Kidney (tissue), 14 donors: Measurements from ENCODE around the gene CMTM7. TPM values are rescaled to one million over a fixed set of nuclear protein-coding genes. Genes with fewer than 3 reads are reported as not detected.

ENCODE experiments used
- DNase-seq, 5 donors: peaks; one replicate each; pipeline ENCODE4 v3.0.0-alpha.2; 2013 to 2020
- FAIRE-seq: peaks from 2 replicates; lab custom pipeline; 2012; peaks lifted over from hg19 to GRCh38; lab: Jason Lieb, UNC
- H3K27ac ChIP-seq, 2 donors: one replicate each; pipeline ENCODE4 v1.7.0; 2013; ENCODE audit warnings: low read depth in 2 of 2, low read length in 2 of 2, inconsistent platforms in 1 of 2
- H3K27me3 ChIP-seq: one replicate; pipeline ENCODE4 v1.7.1; 2013; ENCODE audit warnings: low read length, inconsistent platforms; ENCODE audit not compliant: control insufficient read depth, insufficient read depth
- H3K36me3 ChIP-seq, 3 donors: one replicate each; pipeline versions ENCODE4 v1.7.0 to v1.7.1; 2013; ENCODE audit warnings: low read length in 3 of 3, control low read depth in 1 of 3, inconsistent platforms in 1 of 3; ENCODE audit not compliant: insufficient read depth in 3 of 3, control insufficient read depth in 2 of 3
- H3K4me1 ChIP-seq, 3 donors: one replicate each; pipeline versions ENCODE4 v1.7.0 to v1.7.1; 2013; ENCODE audit warnings: low read length in 3 of 3, inconsistent platforms in 1 of 3, low read depth in 1 of 3; ENCODE audit not compliant: control insufficient read depth in 2 of 3, insufficient read depth in 2 of 3
- H3K4me3 ChIP-seq, 3 donors: one replicate each; pipeline versions ENCODE4 v1.7.0 to v1.8.1; 2013; ENCODE audit warnings: low read length in 3 of 3, control low read depth in 1 of 3, inconsistent platforms in 1 of 3
- H3K9ac ChIP-seq, 3 donors: one replicate each; pipeline versions ENCODE4 v1.7.0 to v1.7.1; 2013; ENCODE audit warnings: low read length in 3 of 3, control low read depth in 1 of 3, inconsistent platforms in 1 of 3
- H3K9me3 ChIP-seq, 3 donors: one replicate each; pipeline versions ENCODE4 v1.7.0 to v1.7.1; 2013; ENCODE audit warnings: low read length in 3 of 3, control low read depth in 1 of 3, inconsistent platforms in 1 of 3; ENCODE audit not compliant: control insufficient read depth in 2 of 3, insufficient read depth in 1 of 3
- CTCF ChIP-seq: IDR thresholded peaks from 3 replicates; pipeline ENCODE4 v1.5.1; 2012; ENCODE audit warnings: mild to moderate bottlenecking, moderate library complexity, borderline replicate concordance; ENCODE audit not compliant: insufficient read depth; ENCODE audit errors: extremely low read depth
- intact Hi-C: fragments of 100-400 bp; cut with DNase I; formaldehyde crosslinking; loops from one replicate; pipeline ENCODE4 v1.11.1; 2022
- polyA plus RNA-seq: library from polyadenylated mRNA; stranded (reverse); fragments of 350-450 nt; fragmentation: Illumina TruSeq; extraction: RNeasy Lipid Tissue Mini Kit (QIAGEN cat#74804); gene quantifications from one replicate; pipeline ENCODE4 v1.2.3, GENCODE V29; 2014; ENCODE audit warnings: low read depth, low replicate concordance; ENCODE audit not compliant: insufficient read depth
- total RNA-seq: library from RNA; stranded (reverse); fragmentation: NEBNext Ultra II Directional; extraction: Animal tissue kit (Norgen Biotek cat#: 25700); gene quantifications from one replicate; pipeline ENCODE4 v1.2.1, GENCODE V29; 2021
- donor health status: control.
- donor health status: control.
- donor health status: control.
- donor health status: control.
- donor health status: control.
- donor health status: DM: yes; HTN: yes; CAD: no.
- donor health status: Normal renal cell carcinoma (clear cell type).

The CMTM7 gene
- total and polyA plus RNA-seq, 2 donors from 2014 or later: 26.0 to 38.2 TPM

- intact Hi-C loops: no loop called here
- no peaks in the 10 kb centered on the region for H3K9me3 ChIP-seq
- no peak for TF ChIP-seq CTCF
- H3K27me3 ChIP-seq: no peaks in the 10 kb centered on the region
- no peaks in the 10 kb centered on the region for H3K36me3 ChIP-seq
- H3K4me1 ChIP-seq: no peaks in the 10 kb centered on the region
- DNase-seq (peak in 3 of 5 donors; percentile 54 to 74 (median 69)), FAIRE-seq (no peak)
- no peak overlapping the region for H3K4me3 ChIP-seq
- no peak overlapping the region for H3K27ac ChIP-seq
- no peak overlapping the region for H3K9ac ChIP-seq
Measured at GRCh38 chr3:32440611-32441350, 49.1 kb downstream of the CMTM7 start.

- intact Hi-C loops: no loop called here
- Histone ChIP-seq H3K4me3 (no peak overlapping the region), H3K36me3 (no peaks in the 10 kb centered on the region), H3K9me3 (no peaks in the 10 kb centered on the region), H3K9ac (no peak overlapping the region), H3K27me3 (no peaks in the 10 kb centered on the region), H3K4me1 (no peaks in the 10 kb centered on the region), H3K27ac (no peak overlapping the region)
- FAIRE-seq (no peak), DNase-seq (no peak)
- no peak for TF ChIP-seq CTCF
Measured at GRCh38 chr3:32442766-32443165, 51.1 kb downstream of the CMTM7 start.

GRCh38 chr3:32443478-32443877 is 51.8 kb downstream of the CMTM7 start:
- no peak for FAIRE-seq
- H3K4me1 ChIP-seq: no peaks in the 10 kb centered on the region
- TF ChIP-seq CTCF: no peak
- H3K36me3 ChIP-seq: no peaks in the 10 kb centered on the region
- H3K9me3 ChIP-seq: no peaks in the 10 kb centered on the region
- H3K4me3 ChIP-seq: no peak overlapping the region
- no peak overlapping the region for H3K27ac ChIP-seq
- no peak for DNase-seq
- intact Hi-C loops: no loop called here
- H3K27me3 ChIP-seq: no peaks in the 10 kb centered on the region
- H3K9ac ChIP-seq: no peak overlapping the region
